Caki2 (cell line): Measurements from ENCODE around the gene CTXN1. TPM values are rescaled to one million over a fixed set of nuclear protein-coding genes. Genes with fewer than 3 reads are reported as not detected.
"Not testable (repeated sequence)": the region's sequence is repeated elsewhere in the genome, so short reads cannot be mapped to it uniquely, and the experiment has no call there.

Source experiments
- DNase-seq: peaks from one replicate; pipeline ENCODE4 v3.0.0-alpha.2; 2015; ENCODE audit warnings: low read depth
- in situ Hi-C: cut with HindIII; loops from 2 replicates; pipeline ENCODE4 v1.10.0; 2016; ENCODE audit warnings: low sequenced_read_pairs, low pct_unique_long_range_greater_than_20kb, mixed read lengths
- total RNA-seq: library from RNA; depleted of rRNA; stranded (reverse); fragments of >200 nt; shearing (Covaris generic); gene quantifications from 2 replicates; pipeline ENCODE4 v1.2.3, GENCODE V29; 2014; ENCODE audit warnings: low replicate concordance

CTXN1 gene
- total RNA-seq, 1 experiment from 2014 or later, result 11.1 TPM

- in situ Hi-C loops, result no loop called here
Measured at GRCh38 chr19:7918615-7919421, 7.1 kb downstream of the CTXN1 start.

DNA sequence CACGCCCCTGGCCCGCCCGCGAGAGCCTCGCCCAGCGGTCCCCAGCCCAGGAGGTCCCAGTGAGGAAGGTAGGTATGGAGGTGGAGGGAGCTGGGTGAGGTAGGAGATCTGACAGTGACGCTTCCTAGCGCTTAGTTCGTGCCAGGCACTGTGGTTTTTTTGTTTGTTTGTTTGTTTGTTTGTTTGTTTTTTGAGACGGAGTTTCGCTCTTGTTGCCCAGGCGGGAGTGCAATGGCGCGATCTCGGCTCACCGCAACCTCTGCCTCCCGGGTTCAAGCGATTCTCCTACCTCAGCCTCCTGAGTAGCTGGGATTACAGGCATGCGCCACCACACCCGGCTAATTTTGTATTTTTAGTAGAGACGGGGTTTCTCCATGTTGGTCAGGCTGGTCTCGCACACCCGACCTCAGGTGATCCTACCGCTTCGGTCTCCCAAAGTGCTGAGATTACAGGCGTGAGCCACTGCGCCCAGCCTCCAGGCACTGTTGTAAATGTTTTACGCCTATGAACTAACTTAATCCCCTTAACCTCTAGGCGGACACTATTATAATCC, 7.8 kb downstream of the CTXN1 start:
- DNase-seq, in situ Hi-C loops: not testable (repeated sequence)

More at GRCh38 chr19:7918615-7919421, 7.1 kb downstream of the CTXN1 start:
- no peak for DNase-seq

DNA sequence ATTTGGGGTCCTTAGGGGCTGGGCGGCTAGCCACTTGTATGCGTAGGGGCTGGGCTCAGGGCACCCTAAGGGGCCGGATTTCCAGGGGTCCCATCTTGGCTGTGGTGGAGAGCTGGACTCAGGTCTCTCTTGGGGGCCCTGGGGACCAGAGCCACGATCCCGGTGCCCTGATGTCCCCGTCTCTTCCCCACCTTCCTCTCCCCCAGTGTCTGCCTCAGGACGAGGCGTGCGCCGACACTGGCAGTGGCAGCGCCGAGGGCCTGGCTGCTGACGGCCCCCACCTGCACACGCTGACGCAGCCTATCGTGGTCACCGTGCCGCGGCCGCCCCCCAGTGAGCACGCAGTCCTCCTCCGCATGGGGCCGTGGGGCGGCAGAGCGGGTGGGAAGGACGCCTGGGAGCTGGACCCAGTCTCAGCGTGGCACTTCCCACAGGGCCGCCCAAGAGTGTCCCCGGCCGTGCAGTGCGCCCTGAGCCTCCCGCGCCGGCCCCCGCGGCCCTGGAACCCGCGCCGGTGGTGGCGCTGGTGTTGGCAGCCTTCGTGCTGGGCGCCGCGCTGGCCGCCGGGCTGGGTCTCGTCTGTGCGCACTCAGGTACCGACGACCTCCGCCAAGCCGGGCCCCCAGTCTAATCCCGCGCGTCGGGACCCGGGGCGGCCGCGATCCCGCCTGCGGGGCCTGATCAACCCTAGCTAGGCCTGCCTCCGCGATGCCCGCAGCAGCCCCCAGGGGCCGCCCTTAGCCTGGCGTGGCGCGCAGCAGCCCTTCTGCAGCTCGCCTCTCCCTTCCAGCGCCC, 8.5 kb downstream of the CTXN1 start:
- DNase-seq, result no peak
- in situ Hi-C loops, result no loop called here

GRCh38 chr19:7916955-7917266, 9.0 kb downstream of the CTXN1 start:
- in situ Hi-C loops, result no loop called here
- DNase-seq, result no peak

- in situ Hi-C loops, result no loop called here
- DNase-seq, result no peak
Measured at GRCh38 chr19:7916103-7916954, 9.6 kb downstream of the CTXN1 start.

DNA sequence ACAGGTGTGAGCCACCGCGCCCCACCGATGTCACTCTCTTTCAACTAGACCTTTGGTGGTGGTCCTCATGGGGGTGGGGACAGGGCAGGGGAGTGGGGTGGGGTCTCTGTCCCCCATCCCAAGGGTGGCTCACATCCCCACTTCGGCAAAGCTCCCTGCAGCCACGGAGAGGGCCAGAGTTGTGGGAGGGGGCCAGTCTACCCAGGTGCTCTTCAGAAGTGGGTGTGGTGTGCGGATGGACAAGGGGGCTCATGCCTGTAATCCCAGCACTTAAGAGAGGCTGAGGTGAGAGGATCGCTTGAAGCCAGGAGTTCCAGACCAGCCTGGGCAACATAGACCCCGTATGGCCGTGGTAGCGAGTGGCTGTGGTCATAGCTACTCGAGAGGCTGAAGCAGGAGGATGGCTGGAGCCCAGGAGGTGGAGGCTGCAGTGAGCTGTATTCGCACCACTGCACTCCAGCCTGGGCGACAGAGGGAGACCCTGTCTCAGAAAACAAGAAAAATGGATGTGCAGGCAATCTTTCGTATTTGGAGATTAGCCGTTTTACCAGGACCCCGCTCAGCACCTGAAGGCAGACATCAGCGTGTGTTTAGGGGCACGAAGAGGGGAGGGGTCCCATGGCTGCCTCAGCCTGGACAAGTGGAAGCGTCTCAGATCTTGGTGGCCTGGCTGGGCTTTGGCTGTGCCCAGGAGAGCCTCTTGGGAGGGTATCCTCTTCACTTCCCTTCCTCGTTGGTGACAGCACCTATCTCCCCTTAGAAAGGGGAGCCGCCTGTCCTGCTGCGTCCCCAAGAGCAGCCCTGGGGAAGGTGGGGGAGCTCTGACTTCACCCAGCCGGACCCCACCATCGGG, 10.5 kb downstream of the CTXN1 start:
- no peak for DNase-seq
- in situ Hi-C loops, result no loop called here

DNA sequence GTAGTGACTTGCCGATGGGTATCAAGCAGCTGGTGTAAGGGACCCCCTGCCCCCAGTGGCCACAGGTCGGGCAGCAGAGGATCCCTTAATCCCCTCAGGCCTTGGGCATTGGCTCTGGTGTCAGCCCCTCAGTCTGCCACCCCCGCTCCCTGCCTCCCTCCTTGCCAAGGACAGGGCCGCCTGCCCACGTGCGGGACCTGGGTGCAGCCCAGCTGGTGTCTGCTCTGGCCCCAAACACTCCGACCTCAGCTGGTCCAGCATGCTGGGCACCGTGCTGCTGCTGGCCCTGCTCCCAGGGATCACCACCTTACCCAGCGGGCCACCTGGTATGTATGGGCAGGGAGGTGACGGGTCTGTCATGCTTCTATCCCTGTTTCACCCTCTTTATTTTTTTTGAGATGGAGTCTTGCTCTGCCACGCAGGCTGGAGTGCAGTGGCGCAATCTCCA, 11.3 kb downstream of the CTXN1 start, which contains the start of gene TGFBR3L:
Gene TGFBR3L, plus strand, starts transcription at position 233 of the 448 bp plus-strand sequence.
- DNase-seq, result no peak
- in situ Hi-C loops, result no loop called here

DNA sequence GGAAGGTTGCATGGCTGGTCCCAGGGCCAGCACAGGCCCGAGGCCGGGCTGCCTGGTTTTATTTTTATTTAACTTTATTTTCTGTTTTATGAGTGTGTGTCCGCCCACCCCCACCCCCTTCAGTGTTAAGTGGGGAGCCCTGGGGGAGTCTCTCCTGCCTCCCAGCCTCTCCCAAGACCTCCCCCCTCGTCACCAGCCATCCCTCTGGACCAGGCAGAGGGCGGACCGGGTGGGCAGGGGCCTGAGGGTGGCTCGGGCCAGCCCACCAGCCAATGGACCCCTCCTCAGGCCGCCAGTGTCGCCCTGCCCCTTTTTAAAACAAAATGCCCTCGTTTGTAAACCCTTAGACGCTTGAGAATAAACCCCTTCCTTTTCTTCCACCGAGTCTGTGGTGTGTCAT, 11.8 kb downstream of the CTXN1 start:
- in situ Hi-C loops, result no loop called here
- DNase-seq, result no peak

DNA sequence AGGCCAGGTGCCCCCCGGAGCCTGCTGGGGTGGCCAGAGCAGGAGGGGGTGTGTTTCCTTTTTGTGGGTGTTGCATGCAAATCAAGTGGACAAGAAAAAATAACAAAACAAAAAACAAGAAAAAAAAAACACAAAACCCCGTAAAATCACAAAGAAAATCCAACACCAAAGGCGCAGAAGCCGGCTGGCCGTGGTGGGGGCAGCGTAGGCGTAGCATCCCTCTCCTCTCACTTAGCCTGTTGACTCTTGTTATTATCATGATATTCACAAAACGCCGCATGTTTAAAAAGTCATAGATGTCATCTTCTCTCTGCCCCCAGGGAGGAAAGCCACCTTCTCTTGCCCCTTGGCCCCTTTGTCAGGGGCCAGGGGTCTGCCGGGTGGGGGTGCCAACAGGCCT, 12.3 kb downstream of the CTXN1 start:
- in situ Hi-C loops, result no loop called here
- no peak for DNase-seq

DNA sequence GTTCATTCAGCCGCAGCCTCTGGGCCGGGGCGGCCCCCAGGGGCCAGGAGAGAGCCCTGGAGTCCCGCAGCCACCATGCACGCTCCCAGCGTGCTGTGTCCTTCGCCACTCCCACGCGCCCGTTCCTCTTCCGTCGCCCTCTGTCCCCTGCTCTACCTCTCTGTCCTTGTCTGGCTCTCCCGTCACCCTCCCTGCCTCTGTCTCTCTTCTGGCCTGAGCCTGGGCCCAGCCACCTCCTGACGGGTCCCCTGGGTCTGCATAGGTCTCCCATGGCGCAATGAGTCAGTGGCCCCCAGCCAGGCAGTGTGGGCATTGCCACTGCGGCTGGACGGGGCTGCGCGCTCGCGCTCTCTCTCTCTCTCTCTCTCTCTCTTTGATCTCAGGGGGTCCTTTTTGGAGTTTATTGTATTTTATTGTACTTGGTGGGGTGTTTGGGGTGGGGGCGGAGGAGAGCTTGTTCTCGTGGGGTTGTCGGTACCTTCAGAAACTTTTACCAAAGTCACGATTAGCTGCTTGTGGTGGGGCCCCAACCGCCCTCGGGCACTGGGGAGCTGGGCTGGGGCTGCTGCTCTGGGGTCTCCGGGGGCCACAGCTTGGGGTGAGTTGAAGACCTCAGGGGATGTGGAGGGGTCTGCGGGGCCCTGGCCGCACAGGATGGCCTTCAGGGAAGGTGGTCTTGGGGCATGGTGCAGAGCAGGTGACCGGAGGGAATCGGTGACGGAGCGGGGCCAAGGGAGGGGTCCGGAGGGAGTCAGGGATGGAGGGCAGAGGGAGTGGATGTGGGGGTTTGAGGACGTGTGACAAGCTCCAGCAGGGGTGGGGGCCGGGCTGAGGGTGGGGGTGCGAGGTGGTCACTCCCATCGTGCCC, 13.0 kb downstream of the CTXN1 start:
- in situ Hi-C loops, result no loop called here
- no peak for DNase-seq

GRCh38 chr19:7912144-7912696, 13.7 kb downstream of the CTXN1 start:
- no peak for DNase-seq
- in situ Hi-C loops, result no loop called here

DNA sequence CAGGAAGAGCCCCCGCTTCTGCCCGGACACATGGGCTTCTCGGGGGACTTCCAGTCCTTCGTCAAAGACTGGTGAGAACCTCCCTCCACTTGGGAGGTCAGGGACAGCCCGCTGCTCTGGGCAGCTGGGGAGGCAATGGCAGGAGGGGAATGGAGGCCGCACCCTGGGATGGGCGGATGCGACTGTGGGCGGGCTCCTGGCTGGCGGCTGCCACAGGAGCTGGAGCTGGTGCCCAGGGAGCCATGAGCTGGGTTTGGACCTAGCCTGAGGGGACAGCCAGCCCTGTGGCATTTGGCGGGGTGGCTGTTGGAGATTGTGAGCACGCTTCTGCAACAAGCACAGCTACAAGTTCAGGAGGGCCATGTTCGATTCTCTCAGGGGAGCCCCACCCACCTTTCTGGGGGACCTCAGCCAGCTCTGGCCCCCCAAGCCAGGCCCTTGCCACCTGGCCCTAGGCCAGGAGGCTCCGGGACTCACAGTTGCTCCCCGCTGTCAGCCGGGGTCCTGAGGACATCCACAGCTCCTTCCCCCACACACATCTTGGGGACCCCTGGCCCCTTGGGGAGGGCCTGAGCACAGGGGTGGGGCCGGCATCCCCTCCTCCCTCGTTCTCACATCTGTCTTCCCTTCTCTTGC, 14.3 kb downstream of the CTXN1 start:
- in situ Hi-C loops, result no loop called here

DNA sequence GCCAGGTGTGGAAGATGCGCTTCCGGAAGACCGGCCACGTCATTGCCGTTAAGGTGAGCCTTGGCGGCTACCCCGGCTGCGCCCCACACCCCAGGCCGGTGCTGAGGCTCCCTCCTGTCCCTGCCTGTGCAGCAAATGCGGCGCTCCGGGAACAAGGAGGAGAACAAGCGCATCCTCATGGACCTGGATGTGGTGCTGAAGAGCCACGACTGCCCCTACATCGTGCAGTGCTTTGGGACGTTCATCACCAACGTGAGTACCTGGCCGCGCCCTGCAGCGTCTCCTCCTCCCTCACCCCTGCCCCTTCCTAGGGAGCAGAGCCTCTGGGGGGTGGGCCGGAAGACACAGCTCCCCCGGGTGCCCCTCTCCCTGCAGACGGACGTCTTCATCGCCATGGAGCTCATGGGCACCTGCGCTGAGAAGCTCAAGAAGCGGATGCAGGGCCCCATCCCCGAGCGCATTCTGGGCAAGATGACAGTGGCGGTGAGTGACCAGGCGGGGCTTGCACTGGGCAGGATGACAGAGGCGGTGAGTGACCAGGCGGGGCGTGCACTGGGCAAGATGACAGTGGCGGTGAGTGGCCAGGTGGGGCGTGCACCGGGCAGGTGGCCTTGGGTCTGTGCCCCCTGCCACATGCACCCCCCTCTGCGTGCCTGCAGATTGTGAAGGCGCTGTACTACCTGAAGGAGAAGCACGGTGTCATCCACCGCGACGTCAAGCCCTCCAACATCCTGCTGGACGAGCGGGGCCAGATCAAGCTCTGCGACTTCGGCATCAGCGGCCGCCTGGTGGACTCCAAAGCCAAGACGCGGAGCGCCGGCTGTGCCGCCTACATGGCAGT, 15.4 kb downstream of the CTXN1 start:
- in situ Hi-C loops, result no loop called here
- no peak for DNase-seq

More for the DNA sequence above, 14.3 kb downstream of the CTXN1 start:
- no peak for DNase-seq

GRCh38 chr19:7909471-7910067, 16.4 kb downstream of the CTXN1 start:
- in situ Hi-C loops, result no loop called here
- no peak for DNase-seq
